Endometrial microvascular endothelial cells (primary cell): ENCODE measurements around the gene NKD2. TPM values are rescaled to one million over a fixed set of nuclear protein-coding genes. Genes with fewer than 3 reads are reported as not detected.
"Not testable (repeated sequence)": the region's sequence is repeated elsewhere in the genome, so short reads cannot be mapped to it uniquely, and the experiment has no call there.

Experiments used
- in situ Hi-C: cut with HindIII; loops from 2 replicates; pipeline ENCODE4 v1.10.0; 2017; ENCODE audit warnings: low sequenced_read_pairs, low pct_unique_long_range_greater_than_20kb; ENCODE audit errors: inconsistent ontology term
- total RNA-seq: library from RNA; depleted of rRNA; stranded (reverse); fragments of >200 nt; gene quantifications from one replicate; pipeline ENCODE4 v1.2.3, GENCODE V29; 2015; ENCODE audit errors: inconsistent ontology term

NKD2 gene
- total RNA-seq, 1 donor from 2014 or later, result not detected

- in situ Hi-C loops, result no loop called here
Measured at GRCh38 chr5:1059884-1060263, 51.3 kb downstream of the NKD2 start.

- in situ Hi-C loops, result no loop called here
Measured at GRCh38 chr5:1060535-1060981, 52.0 kb downstream of the NKD2 start.

DNA sequence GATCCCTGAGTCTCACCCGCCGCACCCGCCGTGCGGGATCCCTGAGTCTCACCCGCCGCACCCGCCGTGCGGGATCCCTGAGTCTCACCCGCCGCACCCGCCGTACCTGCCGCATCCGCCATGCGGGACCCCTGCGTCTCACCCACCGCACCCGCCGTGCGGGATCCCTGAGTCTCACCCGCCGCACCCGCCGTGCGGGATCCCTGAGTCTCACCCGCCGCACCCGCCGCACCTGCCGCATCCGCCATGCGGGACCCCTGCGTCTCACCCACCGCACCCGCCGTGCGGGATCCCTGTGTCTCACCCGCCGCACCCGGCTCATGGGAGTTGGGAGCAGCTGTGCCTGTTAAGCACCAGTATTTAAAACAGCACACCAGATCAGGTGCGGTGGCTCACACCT lies 52.7 kb downstream of the NKD2 start:
- in situ Hi-C loops, result not testable (repeated sequence)

DNA sequence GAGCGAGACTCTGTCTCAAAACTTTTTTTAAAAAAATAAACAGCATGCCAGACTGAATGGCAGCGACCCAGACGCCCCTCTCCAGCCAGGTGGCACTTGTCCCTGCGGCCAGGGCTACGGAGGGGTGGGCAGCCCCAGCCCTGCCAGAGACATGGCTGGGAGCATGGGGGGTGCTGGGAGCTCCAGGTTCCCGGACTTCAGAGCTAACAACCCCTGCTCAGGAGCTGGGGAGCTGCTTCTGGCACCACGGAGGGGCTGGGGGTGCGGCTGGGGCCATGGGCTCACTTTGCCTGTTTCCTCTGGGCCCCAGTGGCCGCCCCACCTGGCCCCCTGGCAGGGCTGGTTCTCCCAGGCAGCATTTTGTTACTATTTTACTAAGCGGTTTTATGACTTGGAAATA lies 53.3 kb downstream of the NKD2 start:
- in situ Hi-C loops, result no loop called here

GRCh38 chr5:1062761-1063568 lies 54.4 kb downstream of the NKD2 start:
- in situ Hi-C loops, result no loop called here

GRCh38 chr5:1063661-1064382 lies 55.2 kb downstream of the NKD2 start:
- in situ Hi-C loops, result no loop called here

GRCh38 chr5:1064383-1065142 lies 56.0 kb downstream of the NKD2 start:
- in situ Hi-C loops, result no loop called here

GRCh38 chr5:1065143-1065750 lies 56.6 kb downstream of the NKD2 start:
- in situ Hi-C loops, result no loop called here

GRCh38 chr5:1065891-1066650 lies 57.5 kb downstream of the NKD2 start:
- in situ Hi-C loops, result no loop called here

- in situ Hi-C loops, result no loop called here
Measured at GRCh38 chr5:1066676-1067075, 58.1 kb downstream of the NKD2 start.

DNA sequence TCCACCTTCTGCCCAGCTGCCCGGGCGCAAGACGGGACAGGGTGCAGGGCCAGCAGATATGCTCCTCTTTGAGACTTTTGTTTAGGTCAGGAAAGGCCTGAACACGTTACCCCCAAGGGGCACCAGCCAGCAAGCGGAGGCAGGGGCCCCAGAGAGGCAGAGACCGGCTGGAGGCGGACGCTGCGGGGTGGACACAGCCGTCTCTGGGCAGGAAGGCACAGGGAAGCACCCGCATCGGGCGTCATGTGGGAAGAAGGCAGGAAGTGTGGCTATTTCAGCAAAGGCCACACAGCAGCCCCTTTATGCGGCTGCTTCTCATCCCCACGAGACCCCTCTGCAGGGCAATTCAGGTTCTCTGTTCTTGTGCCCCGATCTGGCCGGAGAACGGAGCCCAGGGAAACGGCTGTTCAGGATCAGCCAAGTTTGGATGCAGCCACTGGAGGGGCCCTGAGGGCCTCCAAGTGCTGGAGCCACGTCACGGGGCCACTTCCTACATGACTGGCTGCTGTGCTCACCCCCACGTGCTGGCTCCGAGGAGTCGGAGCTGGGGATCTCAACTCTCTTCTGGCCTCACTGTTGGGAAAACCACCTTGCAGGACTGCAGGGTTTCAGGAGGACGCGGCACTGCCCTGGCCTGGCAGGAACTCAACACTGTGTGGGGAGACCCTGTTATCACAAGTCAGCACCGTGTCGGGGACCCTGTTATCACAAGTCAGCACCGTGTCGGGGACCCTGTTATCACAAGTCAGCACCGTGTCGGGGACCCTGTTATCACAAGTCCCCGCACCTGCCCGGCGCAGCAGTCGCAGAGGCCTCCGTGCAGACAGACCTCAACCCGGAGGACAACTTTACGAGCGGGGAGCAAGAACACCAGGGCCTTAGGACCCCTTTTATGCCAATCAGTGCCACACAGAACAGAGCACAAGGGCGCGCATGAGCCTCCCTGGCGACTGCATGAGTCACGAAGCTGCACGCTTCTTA lies 58.8 kb downstream of the NKD2 start:
- in situ Hi-C loops, result no loop called here

DNA sequence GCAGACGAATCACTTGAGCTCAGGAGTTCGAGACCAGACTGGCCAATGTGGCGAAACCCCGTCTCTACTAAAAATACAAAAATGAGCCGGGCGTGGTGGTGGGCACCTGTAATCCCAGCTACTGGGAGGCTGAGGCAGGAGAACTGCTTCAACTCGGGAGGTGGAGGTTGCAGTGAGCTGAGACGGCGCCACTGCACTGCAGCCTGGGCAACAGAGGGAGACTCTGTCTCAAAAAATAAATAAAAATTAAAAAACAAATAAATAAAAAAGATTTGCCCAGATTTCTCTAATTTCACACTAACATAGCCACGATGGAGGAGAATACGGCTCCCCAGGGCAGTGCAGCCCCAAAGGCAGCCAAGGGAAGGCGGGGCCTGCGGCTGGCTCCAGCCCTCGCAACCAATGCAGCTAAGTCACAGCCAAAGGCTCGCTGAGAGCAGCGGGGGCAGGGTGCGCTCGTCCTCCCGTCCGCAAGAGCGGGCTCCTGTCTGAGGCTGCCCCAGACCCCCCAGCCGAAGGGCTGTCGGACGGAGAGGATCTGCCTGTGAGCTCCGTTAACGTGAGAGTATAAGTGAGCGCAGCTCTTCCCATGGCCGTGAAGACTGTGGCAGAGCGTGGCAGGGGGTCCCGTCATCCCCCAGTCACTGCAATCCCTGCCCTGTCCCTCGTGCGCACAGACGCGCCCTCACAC lies 59.7 kb downstream of the NKD2 start:
- in situ Hi-C loops, result no loop called here

GRCh38 chr5:1068895-1069719 lies 60.5 kb downstream of the NKD2 start:
- in situ Hi-C loops, result no loop called here

DNA sequence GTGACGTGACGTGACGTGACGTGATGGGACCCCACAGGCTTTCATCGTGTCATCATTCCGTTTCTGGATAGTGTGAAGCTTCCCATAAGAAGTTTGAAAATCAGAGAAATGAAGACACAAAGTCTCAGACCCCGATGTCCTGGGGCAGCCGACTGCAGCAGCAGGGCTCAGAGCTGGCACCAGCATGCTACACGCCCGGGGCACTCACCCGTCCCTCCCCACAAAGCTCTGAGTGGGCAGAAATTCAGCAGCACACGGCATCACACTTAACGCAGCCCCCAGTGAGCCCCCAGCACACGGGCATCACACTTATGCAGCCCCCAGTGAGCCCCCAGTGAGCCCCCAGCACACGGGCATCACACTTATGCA lies 61.1 kb downstream of the NKD2 start:
- in situ Hi-C loops, result no loop called here

DNA sequence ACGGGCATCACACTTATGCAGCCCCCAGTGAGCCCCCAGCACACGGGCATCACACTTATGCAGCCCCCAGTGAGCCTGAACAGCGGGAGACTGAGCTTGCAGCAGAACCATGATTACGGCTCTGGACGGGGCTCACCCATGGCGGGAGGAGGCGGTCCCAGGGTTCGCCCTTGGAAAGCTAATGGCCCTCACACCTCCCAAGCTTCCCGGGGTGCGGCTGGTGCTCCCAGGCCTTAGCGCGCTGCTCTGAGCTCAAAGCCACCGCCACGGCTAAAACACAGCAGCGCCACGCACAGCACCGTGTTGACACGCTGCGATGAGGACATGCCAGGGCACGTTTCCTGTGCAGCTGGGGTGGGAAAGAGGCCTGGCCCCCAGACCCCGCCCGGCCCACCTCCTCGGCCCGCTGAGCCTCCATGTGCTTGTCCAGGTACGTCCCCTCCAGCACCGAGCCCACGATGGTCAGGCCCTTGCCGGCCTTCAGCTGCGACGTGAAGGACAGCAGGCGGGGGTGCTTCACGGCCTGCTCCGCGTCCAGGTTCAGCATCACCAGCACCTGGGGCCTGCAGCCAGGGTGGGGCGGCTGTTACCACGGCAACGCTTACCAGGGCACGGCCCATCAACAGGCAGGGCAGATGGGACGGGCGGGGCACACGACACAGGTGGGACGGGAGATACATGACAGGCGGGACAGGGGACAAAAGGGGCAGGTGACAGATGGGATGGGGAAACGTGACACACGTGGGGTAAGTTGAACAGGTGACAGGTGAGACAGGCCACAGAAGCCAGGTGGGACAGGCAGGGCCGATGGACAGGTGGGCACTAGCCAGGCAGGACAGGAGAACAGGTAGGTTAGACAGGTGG lies 64.9 kb downstream of the NKD2 start:
- in situ Hi-C loops, result no loop called here
